NCI-H2081 (cell line): Measurements from ENCODE around the gene NKX1-2.
A peak's percentile ranks its signal among the peaks of the same experiment; 100 is the strongest.

ENCODE experiments used
- DNase-seq, 2 experiments: peaks; one replicate each; lab custom pipeline; 2025; lab: John Stamatoyannopoulos, UW

Gene NKX1-2

GRCh38 chr10:124474514-124475070 is 24.8 kb upstream of the NKX1-2 start:
- peak; percentile 36 to 70 for DNase-seq

- no peak for DNase-seq
Observed at GRCh38 chr10:124473070-124473469, 23.2 kb upstream of the NKX1-2 start.

GRCh38 chr10:124472071-124472470 is 22.2 kb upstream of the NKX1-2 start:
- DNase-seq: no peak

DNA sequence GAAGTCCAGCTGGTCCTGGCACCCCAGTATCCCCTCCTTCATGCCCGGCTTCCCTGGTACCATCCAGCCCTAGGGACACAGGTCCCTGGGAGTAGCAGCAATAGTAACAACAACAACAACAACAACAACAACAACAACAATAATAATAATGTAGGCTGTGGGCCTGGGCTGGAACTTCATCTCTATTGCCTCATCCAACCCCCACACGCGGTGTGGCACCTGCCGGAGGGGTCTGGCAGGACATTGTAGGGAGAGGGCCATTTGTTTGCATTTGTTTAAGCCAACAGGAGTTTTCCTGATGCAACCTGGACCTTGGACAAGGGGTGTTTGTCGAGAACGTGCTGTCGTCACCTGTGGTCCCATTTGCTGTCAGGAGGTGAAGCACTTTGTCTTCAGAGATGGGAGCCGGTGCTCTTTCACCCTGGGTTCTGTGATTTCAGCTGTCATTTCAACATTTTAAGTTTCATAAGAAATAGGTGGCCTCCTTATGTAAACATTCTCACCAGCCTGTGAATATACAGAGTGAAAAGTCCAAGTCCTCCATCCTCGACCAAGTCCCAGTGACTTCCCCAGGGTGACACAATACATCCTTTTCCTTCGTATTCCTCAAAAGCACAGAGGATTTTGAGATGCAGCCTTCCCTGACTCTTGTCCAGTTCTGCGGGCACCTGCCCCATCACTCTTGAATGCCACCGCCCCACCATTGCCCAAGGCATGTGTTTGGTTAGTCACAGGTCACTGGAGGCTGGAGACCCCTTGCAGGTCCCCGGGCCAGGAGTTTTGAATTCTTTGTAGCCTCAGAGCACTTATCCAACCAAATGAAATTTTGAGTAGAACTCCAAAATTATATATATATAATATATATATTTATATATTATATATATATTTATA is 21.0 kb upstream of the NKX1-2 start:
- no peak for DNase-seq

DNA sequence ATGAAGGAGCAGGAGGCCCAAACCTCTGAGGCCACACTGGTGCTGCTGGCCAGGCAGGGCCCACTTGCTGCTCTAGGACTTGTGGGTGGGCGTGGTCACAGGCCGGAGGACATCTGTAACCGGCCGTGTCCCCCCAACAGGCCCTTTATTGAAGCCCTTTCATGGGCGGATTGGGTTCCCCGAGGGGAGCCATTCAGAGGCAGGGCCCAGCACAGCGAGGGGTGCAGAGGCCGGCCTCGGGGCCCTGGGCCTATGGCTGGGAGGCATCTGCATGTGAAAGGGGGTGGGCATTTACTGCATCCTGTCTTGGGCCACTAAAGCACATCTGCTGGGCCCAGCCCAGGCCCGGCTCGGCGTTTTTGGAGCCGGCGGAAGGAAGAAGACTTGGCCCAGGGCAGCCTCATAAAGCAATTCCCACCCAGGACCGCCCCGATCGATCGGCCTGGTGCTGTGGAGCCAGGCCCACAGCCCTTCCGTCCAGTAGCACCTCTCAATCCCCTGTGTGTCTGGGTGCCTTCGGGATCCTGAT is 20.2 kb upstream of the NKX1-2 start:
- no peak for DNase-seq

GRCh38 chr10:124468624-124469023 is 18.8 kb upstream of the NKX1-2 start:
- no peak for DNase-seq

GRCh38 chr10:124467165-124467564 is 17.3 kb upstream of the NKX1-2 start:
- DNase-seq: no peak

- DNase-seq: no peak
Observed at GRCh38 chr10:124465777-124466488, 16.1 kb upstream of the NKX1-2 start.

DNA sequence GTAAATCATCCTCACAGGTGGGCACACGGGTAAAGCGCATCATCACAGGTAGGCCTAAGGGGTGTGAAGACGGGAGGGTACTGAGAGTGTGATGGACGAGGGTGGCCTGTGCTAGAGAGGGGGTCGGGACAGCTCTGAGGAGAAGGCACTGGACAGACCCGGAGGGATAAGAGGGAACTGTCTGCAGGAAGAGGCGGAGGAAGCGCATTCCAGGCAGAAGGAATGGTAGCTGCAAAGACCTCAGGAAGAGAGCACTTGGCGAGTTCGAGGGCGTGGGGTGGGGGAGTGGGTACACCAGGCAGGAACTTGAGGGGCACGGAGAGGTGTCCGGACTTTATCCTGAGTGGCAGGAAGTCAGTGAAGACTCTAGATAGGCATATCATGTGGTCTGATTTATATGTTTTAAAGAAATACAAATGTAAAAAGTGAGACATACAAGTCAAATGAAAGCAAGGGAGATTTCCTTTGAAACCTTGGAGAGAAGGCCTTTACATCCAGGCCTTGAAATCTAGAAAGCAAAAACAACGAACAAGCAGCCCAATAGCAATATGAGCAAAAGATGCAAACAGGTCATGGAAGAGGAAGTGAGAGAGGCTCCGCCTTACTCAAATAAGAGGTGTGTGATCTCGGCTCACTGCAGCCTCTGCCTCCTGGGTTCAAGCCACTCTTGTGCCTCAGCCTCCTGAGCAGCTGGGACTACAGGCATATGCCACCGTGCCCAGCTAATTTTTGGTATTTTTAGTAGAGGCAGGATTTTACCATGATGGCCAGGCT is 15.4 kb upstream of the NKX1-2 start:
- DNase-seq: no peak

DNA sequence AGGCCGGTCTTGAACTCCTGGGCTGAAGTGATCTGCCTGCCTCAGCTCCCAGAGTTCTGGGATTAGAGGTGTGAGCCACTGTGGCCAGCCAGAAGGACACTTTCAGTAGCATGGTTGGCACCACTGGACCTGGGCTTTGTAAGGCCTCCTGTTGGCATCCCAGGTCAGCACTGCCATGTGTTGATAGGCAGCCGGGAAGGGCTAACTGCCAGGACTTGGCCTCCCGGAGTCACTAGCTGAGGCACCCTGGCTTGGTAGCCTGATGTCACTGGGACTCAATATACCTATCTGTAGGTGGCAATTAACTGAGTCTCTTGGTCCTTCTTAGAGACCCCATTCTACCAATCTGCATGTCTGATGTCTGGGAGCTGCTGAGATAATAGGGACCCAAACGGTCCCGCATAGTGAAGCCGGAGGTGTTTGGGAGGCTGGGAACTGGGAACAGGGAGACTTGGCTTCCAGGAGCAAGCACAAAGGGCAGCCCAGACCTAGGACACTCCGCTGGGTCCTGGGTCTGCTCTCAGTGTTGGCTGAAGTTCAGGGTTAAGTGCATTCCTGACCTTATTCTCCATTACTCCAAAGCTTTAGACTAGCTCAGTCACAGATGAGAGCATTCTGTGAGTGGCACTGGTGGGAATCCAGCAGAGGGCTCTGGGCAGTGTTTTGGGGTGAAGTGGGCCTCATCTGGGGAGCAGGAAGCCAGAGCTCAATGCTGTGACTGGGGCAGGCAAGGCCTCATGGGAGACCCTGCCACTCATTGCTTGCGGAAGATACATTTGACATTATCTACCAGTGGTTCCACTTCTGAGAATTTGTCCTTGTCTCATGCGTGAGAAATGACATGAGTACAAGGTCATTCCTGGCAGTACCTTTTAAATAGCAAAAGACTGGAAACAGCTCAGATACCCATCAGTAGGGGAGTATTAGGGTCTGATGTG is 14.5 kb upstream of the NKX1-2 start:
- DNase-seq: no peak

DNA sequence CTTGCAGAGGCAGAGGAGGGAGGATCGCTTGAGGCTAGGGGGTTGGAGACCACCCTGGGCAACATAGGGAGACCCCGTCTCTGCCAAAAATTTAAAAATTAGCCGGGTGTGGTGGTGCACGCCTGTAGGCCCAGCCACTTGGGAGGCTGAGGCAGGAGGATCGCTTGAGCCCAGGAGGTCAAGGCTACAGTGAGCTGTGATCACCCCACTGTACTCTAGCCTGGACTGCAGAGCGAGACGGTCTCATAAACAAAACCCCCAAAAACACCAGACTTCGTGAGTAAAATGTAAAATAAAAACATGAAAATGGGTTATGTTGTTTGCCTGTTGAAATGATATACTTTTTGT is 12.5 kb upstream of the NKX1-2 start:
- no peak for DNase-seq

GRCh38 chr10:124461642-124462347 is 12.0 kb upstream of the NKX1-2 start, which contains the start of gene LHPP:
Gene LHPP, plus strand, starts transcription at chr10:124461823. Its CDS starts 40 bp downstream, at chr10:124461863.
- peak; percentile 57 to 75 for DNase-seq

GRCh38 chr10:124460144-124460543 is 10.3 kb upstream of the NKX1-2 start:
- DNase-seq: no peak

DNA sequence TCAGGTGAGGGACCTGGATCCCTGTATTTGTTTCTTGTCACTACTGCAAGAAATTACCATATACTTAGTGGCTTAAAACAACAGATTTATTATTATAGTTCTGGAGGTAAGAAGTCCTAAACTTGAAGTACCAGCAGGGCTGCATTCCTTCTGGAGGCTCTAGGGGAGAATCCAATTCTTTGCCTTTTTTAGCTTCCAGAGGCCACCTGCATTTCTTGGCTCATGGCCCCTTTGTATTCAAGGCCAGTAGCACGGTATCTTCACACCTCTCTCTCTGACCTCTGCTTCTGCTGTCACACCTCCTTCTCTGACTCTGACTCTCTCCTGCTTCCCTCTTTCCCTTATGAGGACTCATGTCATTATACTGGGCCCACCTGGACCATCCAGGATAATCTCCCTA is 9.6 kb upstream of the NKX1-2 start:
- no peak for DNase-seq

GRCh38 chr10:124458889-124459288 is 9.1 kb upstream of the NKX1-2 start:
- DNase-seq: no peak

- DNase-seq: no peak
Observed at GRCh38 chr10:124458473-124458872, 8.6 kb upstream of the NKX1-2 start.

- DNase-seq: no peak
Observed at GRCh38 chr10:124455441-124455840, 5.6 kb upstream of the NKX1-2 start.

DNA sequence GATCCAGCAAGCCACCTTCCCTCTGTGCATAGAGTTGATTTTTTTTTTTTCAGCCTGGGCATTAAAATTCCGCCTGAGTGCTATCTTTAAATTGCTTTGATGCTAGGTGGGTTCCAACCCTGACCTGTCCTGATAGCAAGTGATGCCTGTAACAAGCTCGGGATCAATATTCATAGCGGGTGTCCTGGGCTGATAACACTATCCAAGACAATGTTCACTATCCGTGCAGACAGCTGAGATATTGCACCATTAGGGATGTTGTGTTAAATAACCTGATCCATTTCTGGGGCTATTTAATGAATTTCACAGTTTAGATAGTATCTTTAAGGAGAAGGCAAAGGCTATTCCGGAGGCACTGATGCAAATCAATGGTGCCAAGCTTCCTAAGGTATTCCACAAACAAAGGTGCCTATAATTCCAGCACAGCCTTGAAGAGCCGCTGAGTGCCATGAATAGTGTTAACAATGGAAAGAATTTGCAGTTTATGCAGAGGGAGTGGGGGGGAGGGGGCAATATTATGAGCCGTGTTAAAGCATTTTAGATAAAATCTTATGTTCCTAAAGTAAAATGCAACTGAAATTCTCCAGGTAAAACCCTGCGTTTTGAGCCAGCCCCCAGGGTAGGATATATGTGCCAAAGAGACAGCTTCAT is 4.2 kb upstream of the NKX1-2 start:
- DNase-seq: no peak

GRCh38 chr10:124451276-124451675 is 1.4 kb upstream of the NKX1-2 start:
- no peak for DNase-seq

DNA sequence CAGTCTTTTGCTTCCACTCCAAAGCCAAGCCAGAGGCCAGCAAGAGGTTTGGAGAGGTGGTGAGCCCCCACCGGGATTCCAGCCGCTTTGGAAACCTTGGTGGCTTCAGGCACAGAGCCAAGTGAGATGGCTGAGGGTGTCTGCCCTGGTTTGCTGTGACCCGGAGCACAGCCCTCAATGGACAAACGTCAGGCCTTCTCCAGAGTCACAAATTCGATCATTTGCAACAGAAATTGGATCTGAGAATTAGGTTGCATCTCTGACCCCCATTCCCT is 885 bp upstream of the NKX1-2 start:
- DNase-seq: no peak
